Forelimb muscle (tissue), 1 donor: ENCODE data around the gene ILRUN. TPM values are rescaled to one million over a fixed set of nuclear protein-coding genes. Genes with fewer than 3 reads are reported as not detected.
"Not testable (repeated sequence)": the region's sequence is repeated elsewhere in the genome, so short reads cannot be mapped to it uniquely, and the experiment has no call there.

Source experiments
- DNase-seq: peaks from one replicate; pipeline ENCODE4 v3.0.0-alpha.2; 2013; ENCODE audit warnings: low read depth
- polyA plus RNA-seq: library from polyadenylated mRNA; unstranded; fragments of 120-200 nt; gene quantifications from one replicate; pipeline ENCODE4 v1.2.1, GENCODE V29; 2013; ENCODE audit not compliant: insufficient read length

The ILRUN gene
- polyA plus RNA-seq: 87.2 TPM

- DNase-seq: peak; percentile 75
These were observed at the start of gene ILRUN for GRCh38 chr6:34696739-34697543. TSS of gene ILRUN (minus strand) at chr6:34696767. CDS start at chr6:34696603, 164 bp downstream.

- DNase-seq: no peak
These were observed 48.9 kb upstream of the ILRUN start for GRCh38 chr6:34745277-34746103.

GRCh38 chr6:34744294-34744647 lies 47.7 kb upstream of the ILRUN start:
- DNase-seq: not testable (repeated sequence)

GRCh38 chr6:34743625-34744293 lies 47.2 kb upstream of the ILRUN start:
- no peak for DNase-seq

GRCh38 chr6:34742094-34742493 lies 45.5 kb upstream of the ILRUN start:
- DNase-seq: no peak

- no peak for DNase-seq
These were observed 40.3 kb upstream of the ILRUN start for GRCh38 chr6:34736823-34737222.

GRCh38 chr6:34731393-34732060 lies 35.0 kb upstream of the ILRUN start:
- no peak for DNase-seq

- DNase-seq: peak; percentile 11
These were observed 33.3 kb upstream of the ILRUN start for GRCh38 chr6:34729631-34730470.

- DNase-seq: no peak
These were observed 29.5 kb upstream of the ILRUN start for GRCh38 chr6:34726055-34726454.

- no peak for DNase-seq
These were observed 26.6 kb upstream of the ILRUN start for GRCh38 chr6:34723203-34723602.

- no peak for DNase-seq
These were observed 25.9 kb upstream of the ILRUN start for GRCh38 chr6:34722451-34722850.

GRCh38 chr6:34720160-34720559 lies 23.6 kb upstream of the ILRUN start:
- DNase-seq: not testable (repeated sequence)

GRCh38 chr6:34719646-34720045 lies 23.1 kb upstream of the ILRUN start:
- DNase-seq: not testable (repeated sequence)

- DNase-seq: no peak
These were observed 22.4 kb upstream of the ILRUN start for GRCh38 chr6:34718976-34719375.

- DNase-seq: no peak
These were observed 20.9 kb upstream of the ILRUN start for GRCh38 chr6:34717466-34717865.

GRCh38 chr6:34714663-34715062 lies 18.1 kb upstream of the ILRUN start:
- DNase-seq: no peak

- not testable (repeated sequence) for DNase-seq
These were observed 16.3 kb upstream of the ILRUN start for GRCh38 chr6:34712881-34713280.

- DNase-seq: no peak
These were observed 12.8 kb upstream of the ILRUN start for GRCh38 chr6:34709386-34709785.

GRCh38 chr6:34705241-34705640 lies 8.7 kb upstream of the ILRUN start:
- no peak for DNase-seq

- no peak for DNase-seq
These were observed 4.6 kb upstream of the ILRUN start for GRCh38 chr6:34701199-34701598.
